Endodermal cell (in vitro differentiated cells): Measurements from ENCODE around the gene OR8B12. TPM values are rescaled to one million over a fixed set of nuclear protein-coding genes. Genes with fewer than 3 reads are reported as not detected.

Experiments used
- DNase-seq: peaks from one replicate; pipeline ENCODE4 v3.0.0-alpha.2; 2017
- H3K27ac ChIP-seq: 2 replicates; pipeline ENCODE4 v1.5.1; 2013; ENCODE audit warnings: mild to moderate bottlenecking, low read depth, low read length, moderate library complexity
- H3K27me3 ChIP-seq: 2 replicates; pipeline ENCODE4 v1.6.1; 2013; ENCODE audit warnings: mild to moderate bottlenecking, low read length, moderate library complexity; ENCODE audit not compliant: insufficient read depth, control insufficient read depth, poor library complexity, severe bottlenecking
- H3K36me3 ChIP-seq: 2 replicates; pipeline ENCODE4 v1.7.0; 2013; ENCODE audit warnings: mild to moderate bottlenecking, low read length, moderate library complexity; ENCODE audit not compliant: control insufficient read depth, insufficient read depth
- H3K4me1 ChIP-seq: one replicate; pipeline ENCODE4 v1.7.0; 2013; ENCODE audit warnings: low read length; ENCODE audit not compliant: control insufficient read depth, insufficient read depth
- H3K4me3 ChIP-seq: 2 replicates; pipeline ENCODE4 v1.5.1; 2013; ENCODE audit warnings: mild to moderate bottlenecking, low read length, moderate library complexity
- H3K9ac ChIP-seq: 2 replicates; pipeline ENCODE4 v1.6.1; 2013; ENCODE audit warnings: mild to moderate bottlenecking, low read length, moderate library complexity; ENCODE audit not compliant: poor library complexity, severe bottlenecking; ENCODE audit errors: extremely low read depth
- H3K9me3 ChIP-seq: 2 replicates; pipeline ENCODE4 v1.6.1; 2013; ENCODE audit warnings: mild to moderate bottlenecking, low read length, moderate library complexity; ENCODE audit not compliant: control insufficient read depth
- H3K27ac Mint-ChIP-seq: 2 replicates; pipeline ENCODE4 v1.8.0; 2020; ENCODE audit warnings: mixed read lengths
- H3K27me3 Mint-ChIP-seq: 2 replicates; pipeline ENCODE4 v1.8.0; 2021; ENCODE audit warnings: mild to moderate bottlenecking, mixed read lengths; ENCODE audit not compliant: insufficient read depth
- H3K36me3 Mint-ChIP-seq: 2 replicates; pipeline ENCODE4 v1.8.0; 2020; ENCODE audit warnings: low read depth, mixed read lengths
- H3K4me1 Mint-ChIP-seq: 2 replicates; pipeline ENCODE4 v1.8.0; 2020; ENCODE audit warnings: mixed read lengths
- H3K4me3 Mint-ChIP-seq: 2 replicates; pipeline ENCODE4 v1.8.0; 2020; ENCODE audit warnings: mild to moderate bottlenecking, moderate library complexity, mixed read lengths
- H3K9me3 Mint-ChIP-seq: 2 replicates; pipeline ENCODE4 v1.8.0; 2020; ENCODE audit warnings: mild to moderate bottlenecking, mixed read lengths
- CTCF ChIP-seq: fragments of 200-600 bp; sonication (generic); conservative IDR thresholded peaks from 2 replicates; pipeline ENCODE4 v1.5.0; 2021; ENCODE audit warnings: antibody characterized with exemption, mild to moderate bottlenecking
- WGBS, 2 experiments: methylation state at CpG; one replicate each; pipeline versions ENCODE4 v1.1.5 to v1.1.7; 2013; ENCODE audit warnings: missing lambda C conversion rate in 2 of 2, mixed read lengths in 1 of 2; ENCODE audit not compliant: insufficient coverage in 1 of 2, insufficient read length in 1 of 2; 5-methylcytosine and 5-hydroxymethylcytosine counted together
- long read RNA-seq, 4 experiments: library from polyadenylated mRNA in 2 of 4; library from RNA in 1 of 4; library from capped mRNA in 1 of 4; stranded (forward) in 3 of 4; unstranded in 1 of 4; transcript quantifications; one replicate each; pipeline ENCODE4 v2.0.0, GENCODE V29; 2020 to 2021; ENCODE audit warnings: inconsistent platforms in 1 of 4
- polyA plus RNA-seq, 2 experiments: library from polyadenylated mRNA; stranded (reverse); fragments of 50-300 nt; gene quantifications; one replicate each; pipeline ENCODE4 v1.2.3, GENCODE V29; 2013
- total RNA-seq, 2 donors: library from RNA; stranded (reverse); fragmentation: NEBNext Ultra II Directional in 1 of 2; extraction: Animal tissue kit (Norgen Biotek cat#: 25700) in 1 of 2; gene quantifications; 2 replicates in 1 of 2; 3 replicates in 1 of 2; pipeline ENCODE4 v1.2.1, GENCODE V29; 2021

OR8B12 gene
- not detected for total RNA-seq
- polyA plus RNA-seq (2013, experiment 1 of 2) = not detected
- not detected for polyA plus RNA-seq (2013, experiment 2 of 2)
- long read RNA-seq, experiment 1 = 0 reads
- long read RNA-seq, experiment 2 = 0 reads
- long read RNA-seq, experiment 3 = 0 reads
- long read RNA-seq, experiment 4 = 0 reads

- Mint-ChIP-seq H3K4me3 (no peak within 1 kb of the TSS), H3K27me3 (no peaks in the 10 kb centered on the region), H3K4me1 (no peaks in the 10 kb centered on the region), H3K36me3 (no peaks in the 10 kb centered on the region), H3K9me3 (no peaks in the 10 kb centered on the region), H3K27ac (no peak within 1 kb of the TSS)
- TF ChIP-seq CTCF = no peak
- DNase-seq = no peak
- 83 to 95% methylated on average over 2 to 5 of the region's 5 CpGs for WGBS, 2 experiments
- no peak within 1 kb of the TSS for H3K27ac ChIP-seq
- no peaks in the 10 kb centered on the region for H3K9me3 ChIP-seq
- H3K4me1 ChIP-seq = no peaks in the 10 kb centered on the region
- H3K4me3 ChIP-seq = no peak within 1 kb of the TSS
- H3K9ac ChIP-seq = no peak within 1 kb of the TSS
- H3K36me3 ChIP-seq = no peaks in the 10 kb centered on the region
- no peaks in the 10 kb centered on the region for H3K27me3 ChIP-seq
These were observed at the start of gene OR8B12 for GRCh38 chr11:124543554-124543953. OR8B12 (minus strand) TSS chr11:124543654; CDS start chr11:124543654, 0 bp downstream.

GRCh38 chr11:124592627-124593026 lies 49.2 kb upstream of the OR8B12 start:
- Histone ChIP-seq H3K4me3 (no peak overlapping the region), H3K36me3 (no peaks in the 10 kb centered on the region), H3K4me1 (no peaks in the 10 kb centered on the region), H3K27me3 (no peaks in the 10 kb centered on the region), H3K9me3 (no peaks in the 10 kb centered on the region), H3K9ac (no peak overlapping the region), H3K27ac (no peak overlapping the region)
- no peak for TF ChIP-seq CTCF
- no peaks in the 10 kb centered on the region for H3K9me3 Mint-ChIP-seq
- no peaks in the 10 kb centered on the region for H3K4me1 Mint-ChIP-seq
- H3K27me3 Mint-ChIP-seq = no peaks in the 10 kb centered on the region
- no peaks in the 10 kb centered on the region for H3K36me3 Mint-ChIP-seq
- 93 to 100% methylated on average over 1 to 6 of the region's 6 CpGs for WGBS, 2 experiments
- no peak overlapping the region for H3K27ac Mint-ChIP-seq
- no peak for DNase-seq
- H3K4me3 Mint-ChIP-seq = no peak overlapping the region

- Mint-ChIP-seq H3K4me3 (no peak overlapping the region), H3K4me1 (no peaks in the 10 kb centered on the region), H3K36me3 (no peaks in the 10 kb centered on the region), H3K9me3 (no peaks in the 10 kb centered on the region), H3K27ac (no peak overlapping the region), H3K27me3 (no peaks in the 10 kb centered on the region)
- Histone ChIP-seq H3K9me3 (no peaks in the 10 kb centered on the region), H3K4me3 (no peak overlapping the region), H3K4me1 (no peaks in the 10 kb centered on the region), H3K27me3 (no peaks in the 10 kb centered on the region), H3K36me3 (no peaks in the 10 kb centered on the region), H3K9ac (no peak overlapping the region), H3K27ac (no peak overlapping the region)
- no peak for TF ChIP-seq CTCF
- no peak for DNase-seq
- 93 to 100% methylated on average over 2 of the region's 2 CpGs for WGBS, 2 experiments
These were observed 48.0 kb upstream of the OR8B12 start for GRCh38 chr11:124591430-124591829.
